Activated gamma-delta T cell treated with Interleukin-2 at 50 U/mL for 16 hours (primary cell): Measurements from ENCODE around the gene ERMARD.
"Not testable (repeated sequence)": the region's sequence is repeated elsewhere in the genome, so short reads cannot be mapped to it uniquely, and the experiment has no call there.

ENCODE experiments used
- DNase-seq: peaks from one replicate; pipeline ENCODE4 v3.0.0-alpha.2; 2020

ERMARD gene

DNA sequence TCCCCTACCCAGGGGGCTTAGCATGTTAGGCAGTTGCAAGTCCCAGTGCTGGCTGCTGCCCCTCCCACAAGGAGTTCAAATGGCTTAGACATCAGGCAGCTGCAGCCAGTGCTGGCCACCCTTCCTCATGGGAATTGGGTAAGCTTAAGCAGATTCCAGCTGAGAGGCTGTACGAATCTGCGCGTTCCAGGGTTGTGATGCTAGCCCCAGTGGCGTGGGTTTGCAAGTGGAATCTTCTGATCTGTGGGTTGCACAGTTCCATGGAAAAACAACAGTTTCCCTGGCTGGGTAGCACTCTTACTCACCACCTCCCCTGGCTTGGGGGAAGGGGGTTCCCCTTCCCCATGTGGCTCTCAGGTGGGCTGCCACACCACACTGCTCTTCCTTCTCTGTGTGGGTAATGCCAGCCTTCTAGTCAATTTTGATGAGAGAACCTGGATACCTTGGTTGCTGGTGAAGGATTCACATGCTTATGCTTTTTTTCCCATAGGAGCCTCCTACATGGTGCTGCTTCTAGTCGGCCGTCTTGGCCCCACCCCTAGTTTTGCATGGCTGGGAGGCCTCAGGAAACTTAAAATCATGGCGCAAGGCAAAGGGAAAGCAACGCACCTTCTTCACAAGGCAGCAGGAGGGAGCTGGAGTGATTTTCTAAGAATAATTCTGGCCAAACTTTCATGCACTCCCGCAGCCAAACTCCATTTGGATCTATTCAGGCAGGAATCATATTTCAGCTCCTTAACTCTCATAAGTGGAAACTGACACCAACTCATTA is 13.0 kb upstream of the ERMARD start:
- no peak for DNase-seq

DNA sequence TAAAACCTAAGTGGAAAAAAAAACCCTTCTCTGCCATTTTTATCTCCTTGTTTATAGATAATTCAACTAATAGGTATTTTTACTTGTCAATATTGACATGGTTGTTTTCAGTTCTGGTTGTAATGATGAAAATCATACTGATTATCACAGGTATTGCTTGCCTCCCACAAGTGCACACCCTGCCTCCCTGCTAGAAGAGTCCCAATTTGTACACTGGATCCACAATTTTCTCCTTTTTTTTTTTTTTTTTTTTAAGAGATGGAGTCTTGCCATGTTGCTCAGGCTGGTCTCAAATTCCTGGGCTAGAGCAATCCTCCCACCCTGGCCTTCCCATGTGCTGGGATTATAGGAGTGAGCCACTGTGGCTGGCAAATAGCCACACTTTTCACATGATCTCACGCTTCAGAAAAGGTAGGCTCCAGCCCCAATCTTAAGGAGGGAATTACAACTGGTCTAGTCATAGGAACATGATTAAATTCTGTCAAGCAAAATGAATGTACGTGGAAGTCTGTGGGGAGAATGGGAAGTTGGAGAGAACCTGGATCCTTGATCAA is 12.4 kb upstream of the ERMARD start:
- DNase-seq = no peak

DNA sequence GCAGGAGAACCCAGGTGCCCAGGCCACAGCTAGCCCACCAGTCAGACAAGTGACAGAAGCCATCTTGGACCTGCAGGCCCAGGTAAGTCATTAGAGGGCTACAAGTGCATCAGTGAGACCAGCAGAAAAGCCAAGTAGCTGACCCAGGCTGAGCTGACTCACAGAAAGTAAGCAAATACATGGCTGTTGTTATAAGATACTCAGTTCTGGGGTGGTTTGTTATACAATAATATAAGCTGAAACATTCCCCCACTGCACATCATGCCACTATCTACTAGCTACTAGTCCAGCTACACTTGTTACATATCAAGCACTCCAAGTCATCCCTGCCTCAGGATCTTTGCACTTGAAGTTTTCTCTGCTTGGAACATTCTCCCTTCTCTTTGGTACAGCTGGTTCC is 10.1 kb upstream of the ERMARD start:
- DNase-seq = no peak

DNA sequence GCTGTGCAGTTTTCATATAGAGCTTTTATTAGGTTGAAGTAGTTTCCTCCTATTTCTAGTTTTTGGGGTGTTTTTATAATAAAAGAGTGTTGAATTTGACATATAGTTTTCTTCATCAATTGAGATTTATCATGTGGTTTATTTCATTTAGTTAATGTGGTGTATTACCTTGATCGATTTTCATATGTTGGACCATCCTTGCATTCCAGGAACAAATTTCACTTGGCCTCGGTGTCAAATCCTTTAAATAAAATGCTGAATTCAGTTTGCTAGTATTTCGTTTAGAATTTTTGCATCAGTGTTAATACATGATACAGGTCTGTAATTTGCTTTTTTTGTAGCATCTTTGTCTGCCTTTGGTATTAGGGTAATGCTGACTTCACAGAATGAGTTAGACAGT is 6.0 kb upstream of the ERMARD start:
- DNase-seq = no peak

- DNase-seq = no peak
Observed at GRCh38 chr6:169746556-169746955, 4.9 kb upstream of the ERMARD start.

DNA sequence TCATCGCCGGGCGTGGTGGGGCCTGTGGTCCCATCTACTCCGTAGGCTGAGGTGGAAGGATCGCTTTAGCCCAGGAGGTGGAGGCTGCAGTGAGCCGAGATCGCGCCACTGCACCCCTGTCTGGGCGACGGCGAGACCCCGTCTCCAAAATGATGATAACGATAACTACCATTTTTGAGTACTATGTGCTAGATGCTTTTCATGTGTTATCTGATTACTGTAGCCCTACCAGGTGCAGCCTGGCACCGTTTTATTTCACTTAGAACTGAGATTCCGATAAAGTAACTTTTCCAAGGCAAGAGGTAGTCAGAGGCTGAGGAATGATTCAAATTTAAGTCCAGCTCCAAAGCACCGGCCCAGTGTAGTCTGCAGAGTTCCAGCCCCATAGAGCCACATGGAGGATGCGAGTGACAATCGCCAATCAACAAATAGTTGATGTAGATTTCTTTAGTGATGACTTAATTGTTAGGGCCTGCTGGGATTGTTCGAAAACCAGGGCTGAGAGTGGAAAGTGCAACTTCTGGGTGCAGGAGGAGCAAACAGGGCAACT is 727 bp downstream of the ERMARD start:
- no peak for DNase-seq

- no peak for DNase-seq
Observed at GRCh38 chr6:169755162-169755561, 3.7 kb downstream of the ERMARD start.

DNA sequence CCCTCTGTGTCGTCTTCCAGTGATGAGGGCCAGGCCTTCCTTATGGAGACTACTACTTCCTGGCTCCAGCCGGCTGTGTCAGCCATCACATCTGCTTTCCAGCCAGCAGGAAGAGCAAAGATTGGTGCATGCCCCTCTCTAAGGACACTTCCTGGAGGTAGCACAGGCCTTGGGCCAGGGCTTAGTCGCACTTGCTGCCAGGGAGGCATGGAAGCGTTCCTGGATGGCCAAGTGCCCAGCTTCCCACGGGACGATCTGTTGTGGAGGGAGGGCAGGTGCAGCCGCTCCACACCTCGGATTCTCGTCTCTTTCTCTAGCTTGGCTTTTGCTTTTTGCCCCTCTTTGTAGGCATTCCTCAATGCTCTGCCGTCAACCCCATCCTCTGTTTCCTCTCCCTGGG is 11.9 kb downstream of the ERMARD start:
- DNase-seq = no peak

GRCh38 chr6:169763881-169764280 is 12.5 kb downstream of the ERMARD start:
- DNase-seq = no peak

DNA sequence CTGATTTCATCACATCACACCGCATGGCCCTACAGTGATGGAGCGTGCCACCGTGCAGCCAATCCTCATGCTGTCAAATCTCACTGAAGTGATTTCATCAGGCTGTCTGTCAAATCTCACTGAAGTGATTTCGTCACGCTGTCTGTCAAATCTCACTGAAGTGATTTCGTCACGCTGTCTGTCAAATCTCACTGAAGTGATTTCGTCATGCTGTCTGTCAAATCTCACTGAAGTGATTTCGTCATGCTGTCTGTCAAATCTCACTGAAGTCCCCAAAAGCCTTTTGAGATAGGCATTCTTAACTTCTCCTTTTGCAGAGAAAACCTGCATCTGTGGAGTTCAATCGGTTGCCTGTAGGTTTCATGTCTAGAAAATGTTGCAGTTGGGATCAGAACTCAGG is 14.4 kb downstream of the ERMARD start:
- DNase-seq = not testable (repeated sequence)

GRCh38 chr6:169766232-169766631 is 14.8 kb downstream of the ERMARD start:
- no peak for DNase-seq

DNA sequence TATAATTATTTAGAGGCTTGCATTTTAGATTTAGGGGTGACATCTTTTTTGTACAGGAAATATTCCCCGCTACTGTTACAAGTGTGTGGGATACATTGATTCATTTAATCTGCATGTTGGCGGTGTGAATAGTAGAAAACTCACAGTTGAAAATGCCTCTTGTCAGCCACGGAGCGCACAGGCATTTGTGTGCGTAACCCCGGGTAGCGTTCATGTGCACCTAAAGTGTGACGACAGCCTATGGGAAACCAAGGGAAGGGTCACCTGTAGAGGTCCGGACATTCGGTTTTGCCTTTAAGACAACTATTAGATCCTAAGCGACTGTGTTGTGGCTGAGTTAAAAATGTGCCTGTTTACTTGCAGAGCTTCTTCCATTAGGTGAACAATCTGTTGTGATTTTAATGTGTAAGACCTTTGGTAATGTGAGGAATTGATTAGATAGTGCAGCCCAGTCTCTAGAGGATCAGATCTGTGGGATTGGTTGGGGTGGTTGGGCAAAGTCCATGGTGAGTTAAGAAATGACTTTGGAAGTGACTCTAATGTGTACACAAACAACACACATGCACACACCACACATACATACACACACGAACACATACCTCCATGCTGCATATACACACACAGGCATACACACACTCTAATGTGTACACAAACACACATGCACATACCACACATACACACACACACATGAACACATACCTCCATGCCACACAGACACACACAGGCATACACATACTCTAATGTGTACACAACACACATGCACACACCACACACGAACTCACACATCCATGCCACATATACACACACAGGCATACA is 15.7 kb downstream of the ERMARD start:
- no peak for DNase-seq

GRCh38 chr6:169774347-169774746 is 22.9 kb downstream of the ERMARD start:
- no peak for DNase-seq

DNA sequence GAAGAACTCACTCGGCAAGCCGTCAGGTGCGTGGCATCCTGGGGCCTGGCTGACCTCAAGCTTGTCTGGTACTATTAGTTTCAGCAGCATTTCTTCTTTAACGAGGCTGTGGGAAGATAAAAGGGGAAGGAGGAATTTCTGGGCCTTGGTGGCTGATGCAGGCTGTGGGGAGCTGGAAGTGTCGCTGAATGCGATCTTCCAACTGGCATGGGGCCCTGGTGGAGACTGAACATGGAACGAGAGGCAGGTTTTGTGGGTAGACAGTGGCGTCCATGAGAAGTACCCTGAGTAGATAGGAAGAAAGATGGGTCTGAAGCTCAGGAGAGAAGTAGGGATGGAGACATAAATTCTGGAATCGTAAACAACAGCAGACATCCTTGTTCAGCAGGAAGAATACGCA is 23.9 kb downstream of the ERMARD start:
- DNase-seq = no peak

DNA sequence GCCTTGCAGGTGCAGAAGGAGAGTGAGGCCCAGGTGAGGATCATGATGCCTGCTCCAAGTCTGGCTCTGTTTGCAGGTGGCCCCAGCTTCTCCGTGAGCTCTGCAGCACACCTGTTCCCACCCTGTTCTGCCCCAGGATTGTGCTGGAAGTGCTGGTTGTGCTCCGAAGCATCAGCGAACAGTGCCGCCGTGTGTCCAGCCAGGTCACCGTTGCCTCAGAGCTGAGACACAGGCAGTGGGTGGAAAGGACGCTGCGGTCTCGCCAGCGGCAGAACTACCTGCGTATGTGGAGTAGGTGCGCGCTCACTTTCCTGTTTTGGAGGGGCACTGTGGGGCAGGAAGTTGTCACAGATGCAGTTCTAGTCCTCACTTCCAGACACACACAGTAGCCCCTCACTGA is 25.0 kb downstream of the ERMARD start:
- no peak for DNase-seq

DNA sequence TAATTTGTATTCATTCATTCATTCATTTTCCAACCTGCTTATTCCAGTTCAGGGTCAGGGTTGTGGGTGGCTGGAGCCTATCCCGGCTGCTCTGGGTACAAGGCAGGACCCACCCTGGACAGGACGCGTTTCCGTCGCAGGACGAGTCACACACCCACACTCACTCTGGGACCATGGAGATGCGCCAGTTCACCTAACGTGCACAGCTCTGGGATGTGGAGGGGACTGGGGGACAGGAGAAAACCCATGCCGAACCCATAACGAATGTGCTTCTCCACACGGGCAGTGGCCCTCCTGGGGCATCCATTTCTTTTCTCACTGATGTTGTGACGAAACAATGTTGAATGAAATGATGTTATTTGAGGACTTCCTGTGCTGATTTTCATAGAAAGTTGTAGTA is 26.5 kb downstream of the ERMARD start:
- no peak for DNase-seq

DNA sequence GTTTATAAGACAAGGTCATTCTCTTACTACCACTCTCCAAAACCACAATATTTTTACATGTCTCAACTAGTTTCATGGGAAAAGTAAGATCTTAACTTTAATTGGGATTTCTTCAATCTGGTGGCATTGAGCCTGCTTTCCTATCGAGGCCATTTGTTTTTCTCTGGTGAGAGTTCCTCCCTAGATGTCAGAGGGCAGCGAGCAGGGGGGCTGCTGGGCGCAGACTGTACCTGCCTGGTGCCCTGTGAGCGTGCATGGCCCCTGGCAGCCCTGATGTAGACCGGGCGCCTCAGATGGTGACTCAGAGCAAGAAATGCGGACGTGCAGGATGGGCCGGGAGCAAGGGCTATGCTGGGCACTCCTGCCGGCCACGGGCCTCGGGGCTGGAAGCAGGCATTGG is 27.2 kb downstream of the ERMARD start:
- no peak for DNase-seq

- no peak for DNase-seq
Observed at GRCh38 chr6:169779092-169779815, 27.8 kb downstream of the ERMARD start.

GRCh38 chr6:169779896-169780295 is 28.5 kb downstream of the ERMARD start:
- no peak for DNase-seq

- no peak for DNase-seq
Observed at GRCh38 chr6:169780571-169781091, 29.2 kb downstream of the ERMARD start.

DNA sequence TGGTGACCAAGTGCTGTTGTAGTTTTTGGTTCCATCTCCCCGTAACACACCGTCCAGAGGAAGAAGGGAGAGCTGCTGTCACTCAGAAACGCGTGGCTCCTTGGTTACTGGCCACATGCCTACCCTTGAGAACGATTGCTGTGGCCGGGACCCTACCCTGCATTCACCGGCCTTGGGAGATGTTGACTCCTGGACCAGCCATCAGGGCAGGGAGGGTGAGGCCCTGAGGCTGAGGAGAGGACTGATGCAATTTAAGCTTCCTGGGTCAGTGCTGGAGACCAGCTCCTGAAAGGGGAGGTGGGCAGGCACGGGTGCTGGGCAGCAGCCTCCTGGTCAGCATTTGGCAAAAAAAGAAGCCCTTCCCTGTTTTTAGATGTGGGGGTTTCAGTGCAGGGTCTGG is 31.5 kb downstream of the ERMARD start:
- DNase-seq = no peak

GRCh38 chr6:169783401-169783800 is 32.0 kb downstream of the ERMARD start:
- DNase-seq = no peak
